Adrenal gland (tissue), 12 donors: ENCODE measurements around the gene TENT4B. TPM values are rescaled to one million over a fixed set of nuclear protein-coding genes. Genes with fewer than 3 reads are reported as not detected.

Source experiments
- DNase-seq, 7 donors: peaks; one replicate each; pipeline ENCODE4 v3.0.0-alpha.2; 2019 to 2020
- H3K27ac ChIP-seq, 5 donors: fragments of 200-600 bp; sonication (generic) in 4 of 5; 1 replicate in 3 of 5; 2 replicates in 2 of 5; pipeline versions ENCODE4 v1.5.1 to v1.8.0; 2016 to 2020; ENCODE audit warnings: mild to moderate bottlenecking in 1 of 5
- H3K27me3 ChIP-seq: fragments of 200-600 bp; 2 replicates; pipeline ENCODE4 v1.8.0; 2021
- H3K36me3 ChIP-seq, 2 donors: fragments of 200-600 bp; replicated peaks in 1 of 2; 1 replicate in 1 of 2; 2 replicates in 1 of 2; pipeline versions ENCODE4 v1.5.1 to v1.8.0; 2018 to 2022
- H3K4me1 ChIP-seq, 2 donors: fragments of 200-600 bp; replicated peaks in 1 of 2; 1 replicate in 1 of 2; 2 replicates in 1 of 2; pipeline versions ENCODE4 v1.5.1 to v1.8.0; 2018 to 2021
- H3K4me3 ChIP-seq, 4 donors: fragments of 200-600 bp; sonication (generic) in 3 of 4; one replicate each; pipeline ENCODE4 v1.5.1; 2016 to 2018
- H3K9me3 ChIP-seq, 3 donors: fragments of 200-600 bp; sonication (generic) in 1 of 3; replicated peaks in 1 of 3; 1 replicate in 2 of 3; 2 replicates in 1 of 3; pipeline versions ENCODE4 v1.5.1 to v1.8.0; 2016 to 2021
- POLR2A ChIP-seq, 2 donors: fragments of 450-650 bp; IDR thresholded peaks; one replicate each; pipeline ENCODE4 v1.6.1; 2017; ENCODE audit warnings: antibody characterized with exemption in 2 of 2, mild to moderate bottlenecking in 2 of 2, moderate library complexity in 1 of 2
- WGBS, 4 donors: extraction: QIAGEN DNeasy Blood & Tissue Kit in 2 of 4; methylation state at CpG; one replicate each; pipeline versions ENCODE4 v1.1.5 to v1.1.7; 2013 to 2017; 5-methylcytosine and 5-hydroxymethylcytosine counted together
- intact Hi-C, 2 donors: fragments of 100-400 bp; cut with DNase I; formaldehyde crosslinking; loops; one replicate each; pipeline versions ENCODE4 v1.14.1 to v1.15.0; 2022 to 2023
- polyA plus RNA-seq, 3 donors: library from polyadenylated mRNA; stranded (reverse); fragments of 200-250 nt in 2 of 3; fragments of 350-450 nt in 1 of 3; fragmentation: Illumina TruSeq in 1 of 3; extraction: RNeasy Lipid Tissue Mini Kit (QIAGEN cat#74804) in 1 of 3; gene quantifications; one replicate each; pipeline ENCODE4 v1.2.3, GENCODE V29; 2013 to 2014
- total RNA-seq, 9 donors: library from RNA; depleted of rRNA in 4 of 9; stranded (reverse); fragments of >200 nt in 4 of 9; fragments of 120-200 nt in 1 of 9; fragmentation: NEBNext Ultra II Directional in 1 of 9; extraction: Animal tissue kit (Norgen Biotek cat#: 25700) in 1 of 9; gene quantifications; one replicate each; pipeline versions ENCODE4 v1.1.0 to v1.2.4, GENCODE V29; 2013 to 2023
- TF ChIP-seq, protein P1 (sequence below), 6 experiments: fragments of 450-650 bp in 4 of 6; fragments of 200-600 bp in 2 of 6; sonication (generic) in 1 of 6; IDR thresholded peaks; 1 replicate in 5 of 6; 2 replicates in 1 of 6; pipeline versions ENCODE4 v1.5.1 to v1.8.0; 2016 to 2021; ENCODE audit warnings: antibody characterized with exemption in 6 of 6, mild to moderate bottlenecking in 2 of 6, moderate library complexity in 1 of 6
- donor health status: healthy with polysubstance abuse.
- donor health status: Bipolar disorder and iron deficiency.
- donor health status: DM: yes; HTN: yes; CAD: no.
- donor health status: DM: no; HTN: no; CAD: no.
- donor health status: DM: no; HTN: no; CAD: no.
- donor health status: DM: yes; HTN: yes; CAD: no.

Gene TENT4B
- total and polyA plus RNA-seq, 12 donors, result 4.2 to 27.8 (median 13.4) TPM

DNA sequence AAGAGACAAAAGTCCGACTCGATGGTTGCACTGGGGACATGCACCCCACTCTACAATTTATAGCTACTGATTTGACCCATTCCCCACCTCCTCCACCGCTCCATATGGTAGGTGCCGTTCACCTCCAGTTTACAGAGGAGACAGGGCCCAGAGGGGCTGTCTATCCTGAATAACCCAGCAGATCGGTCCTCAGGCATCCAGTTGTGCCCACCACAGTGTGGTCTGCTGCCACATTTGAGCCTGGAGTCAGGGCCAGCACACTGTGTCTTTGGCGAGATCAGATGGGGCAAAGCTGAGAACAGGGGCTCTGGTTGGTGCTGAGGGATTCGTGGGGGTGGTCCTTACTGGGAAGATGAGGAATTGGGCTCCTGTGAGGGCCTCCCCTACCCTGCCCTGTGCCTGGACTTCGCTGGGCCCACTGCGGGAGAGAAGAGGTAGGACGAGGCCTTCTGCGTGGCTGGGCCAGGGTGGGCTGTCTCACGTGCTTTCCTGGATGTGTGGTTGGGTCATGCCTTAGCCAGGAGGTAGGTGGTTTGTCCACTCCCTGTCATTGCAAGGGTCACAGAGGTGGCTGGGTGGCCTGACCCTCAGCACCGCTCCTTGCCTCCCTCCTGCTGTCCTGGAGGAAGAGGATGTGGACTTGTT lies 116.1 kb downstream of the TENT4B start:
- 83 to 97% (median 94%) methylated on average over 12 to 13 of the region's 13 CpGs for WGBS, 4 donors
- intact Hi-C loops, result no loop called here
- DNase-seq, result no peak

DNA sequence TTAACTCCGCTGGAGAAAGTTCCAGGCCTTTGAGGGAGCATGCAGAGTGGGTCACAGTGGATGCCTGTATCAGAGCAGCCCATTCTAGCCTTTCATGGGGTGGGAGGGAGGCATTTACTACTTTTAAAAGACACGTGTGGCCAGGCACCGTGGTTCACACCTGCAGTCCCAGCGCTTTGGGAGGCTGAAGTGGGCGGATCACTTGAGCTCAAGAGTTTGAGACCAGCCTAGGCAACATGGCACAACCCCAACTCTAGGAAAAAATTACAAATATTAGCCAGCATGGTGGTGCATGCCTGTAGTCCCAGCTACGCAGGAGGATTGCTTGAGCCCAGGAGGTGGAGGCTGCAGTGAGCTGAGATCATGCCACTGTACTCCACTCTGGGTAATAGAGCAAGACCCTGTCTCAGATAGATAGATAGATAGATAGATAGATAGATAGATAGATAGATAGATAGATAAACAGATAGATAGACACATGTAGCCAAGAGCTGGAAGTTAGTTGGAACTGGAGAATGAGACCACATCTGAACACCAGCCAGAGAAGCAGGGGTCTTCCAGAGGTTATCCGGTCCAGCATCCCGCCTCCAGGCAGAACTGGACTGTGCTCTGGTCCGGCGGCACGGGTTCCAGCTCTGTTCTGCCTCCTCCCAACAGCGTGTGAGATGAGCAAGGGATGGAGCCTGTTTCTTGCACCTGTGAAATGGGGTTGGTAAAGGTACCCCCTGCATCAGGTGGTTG lies 116.8 kb downstream of the TENT4B start:
- no peak for DNase-seq
- Histone ChIP-seq H3K27ac (no peak overlapping the region), H3K9me3 (no peaks in the 10 kb centered on the region), H3K36me3 (no peaks in the 10 kb centered on the region), H3K4me1 (peaks cover 0 to 9% of the 10 kb centered on the region in 2 donors), H3K27me3 (no peaks in the 10 kb centered on the region), H3K4me3 (no peak overlapping the region)
- TF ChIP-seq, protein P1, sequence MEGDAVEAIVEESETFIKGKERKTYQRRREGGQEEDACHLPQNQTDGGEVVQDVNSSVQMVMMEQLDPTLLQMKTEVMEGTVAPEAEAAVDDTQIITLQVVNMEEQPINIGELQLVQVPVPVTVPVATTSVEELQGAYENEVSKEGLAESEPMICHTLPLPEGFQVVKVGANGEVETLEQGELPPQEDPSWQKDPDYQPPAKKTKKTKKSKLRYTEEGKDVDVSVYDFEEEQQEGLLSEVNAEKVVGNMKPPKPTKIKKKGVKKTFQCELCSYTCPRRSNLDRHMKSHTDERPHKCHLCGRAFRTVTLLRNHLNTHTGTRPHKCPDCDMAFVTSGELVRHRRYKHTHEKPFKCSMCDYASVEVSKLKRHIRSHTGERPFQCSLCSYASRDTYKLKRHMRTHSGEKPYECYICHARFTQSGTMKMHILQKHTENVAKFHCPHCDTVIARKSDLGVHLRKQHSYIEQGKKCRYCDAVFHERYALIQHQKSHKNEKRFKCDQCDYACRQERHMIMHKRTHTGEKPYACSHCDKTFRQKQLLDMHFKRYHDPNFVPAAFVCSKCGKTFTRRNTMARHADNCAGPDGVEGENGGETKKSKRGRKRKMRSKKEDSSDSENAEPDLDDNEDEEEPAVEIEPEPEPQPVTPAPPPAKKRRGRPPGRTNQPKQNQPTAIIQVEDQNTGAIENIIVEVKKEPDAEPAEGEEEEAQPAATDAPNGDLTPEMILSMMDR (IDR thresholded peaks at IDR 0.05), result no peak
- no peak for TF ChIP-seq POLR2A (IDR thresholded peaks at IDR 0.05)
- intact Hi-C loops, result no loop called here
- 78 to 89% (median 82%) methylated on average over 9 to 12 of the region's 12 CpGs for WGBS, 4 donors

More for the DNA sequence above, 116.1 kb downstream of the TENT4B start:
- no peak overlapping the region for H3K4me3 ChIP-seq
- no peak overlapping the region for H3K27ac ChIP-seq
- peaks cover 0 to 9% of the 10 kb centered on the region in 2 donors for H3K4me1 ChIP-seq
- TF ChIP-seq POLR2A (IDR thresholded peaks at IDR 0.05), result no peak
- TF ChIP-seq, protein P1 (IDR thresholded peaks at IDR 0.05), result no peak
- H3K27me3 ChIP-seq, result no peaks in the 10 kb centered on the region
- no peaks in the 10 kb centered on the region for H3K36me3 ChIP-seq
- no peaks in the 10 kb centered on the region for H3K9me3 ChIP-seq

DNA sequence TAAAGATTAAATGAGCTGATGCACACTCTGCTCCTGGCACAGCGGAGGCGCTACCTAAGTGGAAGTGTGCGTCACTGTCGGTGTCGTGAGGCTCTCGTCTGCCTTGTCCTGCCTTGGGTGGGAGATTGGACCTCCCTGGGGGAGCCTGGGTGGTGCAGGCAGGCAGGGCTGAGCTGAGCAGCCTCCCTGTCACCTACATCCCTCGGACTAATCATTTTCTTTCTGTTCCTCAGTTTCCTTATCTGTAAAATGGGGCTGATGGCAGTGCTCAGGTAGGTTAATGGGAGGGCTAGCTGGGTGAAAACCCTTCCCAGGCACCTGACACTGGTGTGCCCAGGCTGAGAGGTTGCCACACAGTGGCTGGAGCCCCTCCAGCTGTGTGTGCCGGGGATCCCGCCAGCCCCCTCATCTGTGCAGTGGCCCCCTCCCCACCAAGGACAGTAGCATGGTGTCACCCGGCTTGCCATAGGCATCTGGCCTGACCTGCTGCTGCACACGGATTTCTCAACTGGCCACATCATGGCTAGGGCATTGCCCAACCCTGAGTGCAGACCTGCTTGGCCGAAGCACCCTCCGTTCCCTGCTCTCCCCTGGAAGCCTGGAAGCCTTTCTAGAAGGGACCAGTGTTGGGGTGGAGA lies 117.5 kb downstream of the TENT4B start:
- DNase-seq, result no peak
- H3K9me3 ChIP-seq, result no peaks in the 10 kb centered on the region
- H3K27me3 ChIP-seq, result no peaks in the 10 kb centered on the region
- TF ChIP-seq, protein P1 (IDR thresholded peaks at IDR 0.05), result no peak
- no peak for TF ChIP-seq POLR2A (IDR thresholded peaks at IDR 0.05)
- no peak overlapping the region for H3K27ac ChIP-seq
- intact Hi-C loops, result no loop called here
- no peaks in the 10 kb centered on the region for H3K36me3 ChIP-seq
- no peak overlapping the region for H3K4me3 ChIP-seq
- 91 to 92% (median 91%) methylated on average over 10 to 13 of the region's 13 CpGs for WGBS, 4 donors
- H3K4me1 ChIP-seq, result peaks cover 0 to 9% of the 10 kb centered on the region in 2 donors
